B cell (primary cell): Measurements from ENCODE around the gene DCAF6. TPM values are rescaled to one million over a fixed set of nuclear protein-coding genes. Genes with fewer than 3 reads are reported as not detected.

Experiments
- ATAC-seq: fragments of 200-7000 bp; cut with Tn5 transposase; one replicate; pipeline ENCODE4 v1.10.0; 2021; ENCODE audit warnings: low read depth, mild to moderate bottlenecking, moderate number of reproducible peaks, moderate library complexity
- CTCF ChIA-PET: fragments of 350-600 bp; sonication (Branson Sonifier 250); formaldehyde crosslinking; loops from one replicate; lab custom pipeline; 2021; ENCODE audit warnings: antibody characterized with exemption, inconsistent platforms; lab: Charles Lee
- POLR2A ChIA-PET: fragments of 350-600 bp; sonication (Branson Sonifier 250); formaldehyde crosslinking; loops from one replicate; lab custom pipeline; 2021; ENCODE audit warnings: antibody characterized with exemption; lab: Charles Lee
- DNase-seq: peaks from one replicate; pipeline ENCODE4 v3.0.0; 2013
- H2AFZ ChIP-seq: 2 replicates; pipeline ENCODE4 v1.6.1; 2012; ENCODE audit warnings: mild to moderate bottlenecking, low read depth, low read length; ENCODE audit not compliant: insufficient read depth, poor library complexity, severe bottlenecking
- H3K27ac ChIP-seq, 2 donors: 1 replicate in 1 of 2; 2 replicates in 1 of 2; pipeline ENCODE4 v1.5.1; 2012 to 2013; ENCODE audit warnings: low read length in 2 of 2, mild to moderate bottlenecking in 2 of 2, moderate library complexity in 1 of 2
- H3K27me3 ChIP-seq, 4 experiments: fragments of 200-600 bp in 1 of 4; sonication (generic) in 1 of 4; replicated peaks in 1 of 4; 1 replicate in 2 of 4; 2 replicates in 2 of 4; pipeline versions ENCODE4 v1.6.1 to v1.7.0; 2013 to 2016; ENCODE audit warnings: low read length in 3 of 4, mild to moderate bottlenecking in 2 of 4, mixed read lengths in 1 of 4, moderate library complexity in 1 of 4; ENCODE audit not compliant: insufficient read depth in 4 of 4, control insufficient read depth in 3 of 4; ENCODE audit errors: control extremely low read depth in 1 of 4
- H3K36me3 ChIP-seq, 2 experiments: replicated peaks in 1 of 2; 1 replicate in 1 of 2; 2 replicates in 1 of 2; pipeline versions ENCODE4 v1.6.1 to v1.7.1; 2013; ENCODE audit warnings: low read length in 1 of 2; ENCODE audit not compliant: insufficient read depth in 2 of 2, control insufficient read depth in 1 of 2; ENCODE audit errors: control extremely low read depth in 1 of 2, extremely low read depth in 1 of 2
- H3K4me1 ChIP-seq, 2 donors: fragments of 200-600 bp in 1 of 2; sonication (generic) in 1 of 2; 1 replicate in 1 of 2; 2 replicates in 1 of 2; pipeline versions ENCODE4 v1.5.1 to v1.6.1; 2013 to 2017; ENCODE audit warnings: low read length in 2 of 2; ENCODE audit not compliant: control insufficient read depth in 2 of 2, insufficient read depth in 2 of 2
- H3K4me2 ChIP-seq: replicated peaks from 2 replicates; pipeline ENCODE3; 2012; ENCODE audit warnings: mild to moderate bottlenecking, low read depth, low read length; ENCODE audit not compliant: poor library complexity, severe bottlenecking
- H3K4me3 ChIP-seq, 5 experiments: fragments of 200-600 bp in 1 of 5; sonication (generic) in 1 of 5; 1 replicate in 3 of 5; 2 replicates in 2 of 5; pipeline versions ENCODE4 v1.5.1 to v1.7.0; 2011 to 2016; ENCODE audit warnings: low read length in 4 of 5, mild to moderate bottlenecking in 4 of 5, low read depth in 2 of 5, control low read depth in 1 of 5, moderate library complexity in 1 of 5; ENCODE audit not compliant: insufficient read depth in 1 of 5; ENCODE audit errors: control extremely low read depth in 1 of 5, extremely low read depth in 1 of 5
- H3K79me2 ChIP-seq: fragments of 200-600 bp; sonication (generic); one replicate; pipeline ENCODE4 v1.6.0; 2016; ENCODE audit warnings: low read length; ENCODE audit not compliant: control insufficient read depth, insufficient read depth
- H3K9ac ChIP-seq: fragments of 200-600 bp; sonication (generic); 2 replicates; pipeline ENCODE4 v1.6.1; 2017; ENCODE audit warnings: mild to moderate bottlenecking, low read length, moderate library complexity
- H3K9me3 ChIP-seq, 3 donors: one replicate each; pipeline versions ENCODE4 v1.6.1 to v1.7.1; 2013; ENCODE audit warnings: low read length in 2 of 3; ENCODE audit not compliant: control insufficient read depth in 2 of 3, insufficient read depth in 1 of 3; ENCODE audit errors: control extremely low read depth in 1 of 3
- H4K20me1 ChIP-seq: 2 replicates; pipeline ENCODE4 v1.6.0; 2012; ENCODE audit warnings: mild to moderate bottlenecking, low read length; ENCODE audit not compliant: insufficient read depth, control insufficient read depth, poor library complexity, severe bottlenecking
- H3K27ac Mint-ChIP-seq: one replicate; pipeline ENCODE4 v1.8.0; 2021; ENCODE audit warnings: mixed read lengths
- H3K27me3 Mint-ChIP-seq: one replicate; pipeline ENCODE4 v1.8.0; 2021; ENCODE audit warnings: mixed read lengths
- H3K4me1 Mint-ChIP-seq: one replicate; pipeline ENCODE4 v1.8.0; 2021; ENCODE audit warnings: mixed read lengths
- H3K4me3 Mint-ChIP-seq: one replicate; pipeline ENCODE4 v1.8.0; 2021; ENCODE audit warnings: mixed read lengths
- H3K9me3 Mint-ChIP-seq: one replicate; pipeline ENCODE4 v1.8.0; 2022; ENCODE audit warnings: mixed read lengths; ENCODE audit not compliant: insufficient read depth
- CTCF ChIP-seq: fragments of 200-600 bp; IDR thresholded peaks from one replicate; pipeline ENCODE4 v1.8.0; 2022; ENCODE audit warnings: antibody characterized with exemption, mild to moderate bottlenecking
- EZH2 ChIP-seq: IDR thresholded peaks from 2 replicates; pipeline ENCODE4 v1.6.1; 2012; ENCODE audit warnings: borderline replicate concordance, low read depth, mild to moderate bottlenecking, moderate library complexity, low read length; ENCODE audit not compliant: insufficient read depth, poor library complexity, severe bottlenecking
- WGBS: methylation state at CpG from one replicate; pipeline ENCODE4 v1.1.5; 2013; ENCODE audit warnings: missing lambda C conversion rate; ENCODE audit not compliant: insufficient coverage; 5-methylcytosine and 5-hydroxymethylcytosine counted together
- intact Hi-C: fragments of 100-400 bp; cut with micrococcal nuclease; formaldehyde crosslinking; loops from one replicate; pipeline ENCODE4 v1.10.0; 2022
- polyA plus RNA-seq: library from polyadenylated mRNA; depleted of rRNA; stranded (reverse); fragments of >200 nt; gene quantifications from 2 replicates; pipeline ENCODE4 v1.2.3, GENCODE V29; 2012
- total RNA-seq, 2 donors: library from RNA; stranded (reverse); fragments of 120-200 nt in 1 of 2; gene quantifications; 1 replicate in 1 of 2; 2 replicates in 1 of 2; pipeline versions ENCODE4 v1.2.3 to v1.2.4, GENCODE V29; 2013 to 2022

DCAF6 gene
- total and polyA plus RNA-seq, 2 donors (not counting 1 experiment from before 2014, with no cell fraction given): 17.5 to 40.4 TPM

GRCh38 chr1:167955915-167956314 lies 19.4 kb downstream of the DCAF6 start:
- intact Hi-C loops: no loop called here
- Histone ChIP-seq H2AFZ (no peak overlapping the region), H3K4me1 (no peaks in the 10 kb centered on the region), H3K9ac (no peak overlapping the region), H4K20me1 (peaks cover 13% of the 10 kb centered on the region), H3K4me3 (no peak overlapping the region), H3K36me3 (peaks cover 0 to 19% of the 10 kb centered on the region in 2 experiments), H3K4me2 (no peak overlapping the region), H3K9me3 (no peaks in the 10 kb centered on the region), H3K79me2 (peaks cover 45% of the 10 kb centered on the region), H3K27ac (no peak overlapping the region), H3K27me3 (no peaks in the 10 kb centered on the region)
- H3K4me3 Mint-ChIP-seq: no peak overlapping the region
- DNase-seq: no peak
- TF ChIP-seq CTCF (no peak), EZH2 (no peak)
- CTCF ChIA-PET: no interaction called here
- no peak for ATAC-seq
- POLR2A ChIA-PET: no interaction called here
- H3K9me3 Mint-ChIP-seq: no peaks in the 10 kb centered on the region
- no peak overlapping the region for H3K27ac Mint-ChIP-seq
- WGBS: no CpG with 5 or more reads among the region's 2 CpGs
- peaks cover 4% of the 10 kb centered on the region for H3K4me1 Mint-ChIP-seq
- no peaks in the 10 kb centered on the region for H3K27me3 Mint-ChIP-seq

GRCh38 chr1:167957710-167958109 lies 21.2 kb downstream of the DCAF6 start:
- no peak overlapping the region for H2AFZ ChIP-seq
- H3K4me1 ChIP-seq: no peaks in the 10 kb centered on the region
- no peak overlapping the region for H3K27ac ChIP-seq
- H4K20me1 ChIP-seq: peaks cover 11% of the 10 kb centered on the region
- Mint-ChIP-seq H3K27me3 (no peaks in the 10 kb centered on the region), H3K4me1 (peaks cover 4% of the 10 kb centered on the region), H3K27ac (no peak overlapping the region), H3K9me3 (no peaks in the 10 kb centered on the region), H3K4me3 (no peak overlapping the region)
- ChIA-PET POLR2A (no interaction called here), CTCF (interaction anchor here (0.7 kb wide), 1 partner anchor 52 kb away, joined by 3 read pairs; no protein-coding TSS in a partner anchor)
- no peak overlapping the region for H3K4me3 ChIP-seq
- H3K36me3 ChIP-seq: peaks cover 0 to 19% of the 10 kb centered on the region in 2 experiments
- no peak overlapping the region for H3K9ac ChIP-seq
- H3K27me3 ChIP-seq: no peaks in the 10 kb centered on the region
- no peak for TF ChIP-seq CTCF
- TF ChIP-seq EZH2: no peak
- H3K79me2 ChIP-seq: peaks cover 47% of the 10 kb centered on the region
- ATAC-seq (no peak), DNase-seq (no peak)
- no peak overlapping the region for H3K4me2 ChIP-seq
- intact Hi-C loops: no loop called here
- no peaks in the 10 kb centered on the region for H3K9me3 ChIP-seq
